ENCODE data around the gene LAG3.
A peak's percentile ranks its signal among the peaks of the same experiment; 100 is the strongest.

LAG3 gene

GRCh38 chr12:6810758-6811157, 38.4 kb downstream of the LAG3 start:
- Mint-ChIP-seq H3K4me1 (no peaks in the 10 kb centered on the region), H3K9me3 (no peaks in the 10 kb centered on the region), H3K27ac (peak overlapping the region in 1 of 3 experiments; percentile 23), H3K27me3 (ENCODE audit: low read depth) (peaks cover 4% of the 10 kb centered on the region), H3K36me3 (ENCODE audit: low read depth) (no peaks in the 10 kb centered on the region), H3K4me3 (no peak overlapping the region)
- no peak for TF ChIP-seq CTCF (IDR thresholded peaks at IDR 0.05; ENCODE audit: unreplicated experiment in 3 of 3)

- H3K27me3 Mint-ChIP-seq (ENCODE audit: low read depth), result peaks cover 5% of the 10 kb centered on the region
- no peak overlapping the region for H3K4me3 Mint-ChIP-seq
- H3K27ac Mint-ChIP-seq, result no peak overlapping the region
- TF ChIP-seq CTCF (IDR thresholded peaks at IDR 0.05; ENCODE audit: unreplicated experiment in 3 of 3), result no peak
- H3K36me3 Mint-ChIP-seq (ENCODE audit: low read depth), result no peaks in the 10 kb centered on the region
- no peaks in the 10 kb centered on the region for H3K9me3 Mint-ChIP-seq
- peaks cover 4% of the 10 kb centered on the region for H3K4me1 Mint-ChIP-seq
Measured at GRCh38 chr12:6813363-6813762, 41.0 kb downstream of the LAG3 start.

GRCh38 chr12:6816598-6816997, 44.3 kb downstream of the LAG3 start:
- no peak for TF ChIP-seq CTCF (IDR thresholded peaks at IDR 0.05; ENCODE audit: unreplicated experiment in 3 of 3)
- no peaks in the 10 kb centered on the region for H3K36me3 Mint-ChIP-seq (ENCODE audit: low read depth)

GRCh38 chr12:6817098-6817497, 44.8 kb downstream of the LAG3 start:
- H3K4me1 Mint-ChIP-seq, result peaks cover 30% of the 10 kb centered on the region
- no peak overlapping the region for H3K4me3 Mint-ChIP-seq
- H3K9me3 Mint-ChIP-seq, result no peaks in the 10 kb centered on the region

More at GRCh38 chr12:6816598-6816997, 44.3 kb downstream of the LAG3 start:
- H3K9me3 Mint-ChIP-seq, result no peaks in the 10 kb centered on the region
- H3K27ac Mint-ChIP-seq, result peak overlapping the region in 2 of 3 experiments; percentile 20 to 38
- peaks cover 30% of the 10 kb centered on the region for H3K4me1 Mint-ChIP-seq
- peaks cover 4% of the 10 kb centered on the region for H3K27me3 Mint-ChIP-seq (ENCODE audit: low read depth)
- no peak overlapping the region for H3K4me3 Mint-ChIP-seq

GRCh38 chr12:6817662-6818157, 45.4 kb downstream of the LAG3 start:
- Mint-ChIP-seq H3K36me3 (ENCODE audit: low read depth) (no peaks in the 10 kb centered on the region), H3K27me3 (ENCODE audit: low read depth) (peaks cover 4% of the 10 kb centered on the region), H3K27ac (peak overlapping the region in 2 of 3 experiments; percentile 3 to 59), H3K4me1 (peaks cover 32% of the 10 kb centered on the region), H3K4me3 (no peak overlapping the region), H3K9me3 (no peaks in the 10 kb centered on the region)
- no peak for TF ChIP-seq CTCF (IDR thresholded peaks at IDR 0.05; ENCODE audit: unreplicated experiment in 3 of 3)

More at GRCh38 chr12:6817098-6817497, 44.8 kb downstream of the LAG3 start:
- Mint-ChIP-seq H3K27me3 (ENCODE audit: low read depth) (peaks cover 4% of the 10 kb centered on the region), H3K36me3 (ENCODE audit: low read depth) (no peaks in the 10 kb centered on the region), H3K27ac (peak overlapping the region in 1 of 3 experiments; percentile 38)
- TF ChIP-seq CTCF (IDR thresholded peaks at IDR 0.05; ENCODE audit: unreplicated experiment in 3 of 3), result no peak

GRCh38 chr12:6818222-6818621, 45.9 kb downstream of the LAG3 start:
- H3K9me3 Mint-ChIP-seq, result no peaks in the 10 kb centered on the region
- H3K27me3 Mint-ChIP-seq (ENCODE audit: low read depth), result peaks cover 4% of the 10 kb centered on the region
- H3K4me3 Mint-ChIP-seq, result peak overlapping the region in 1 of 3 experiments; percentile 59
- no peak for TF ChIP-seq CTCF (IDR thresholded peaks at IDR 0.05; ENCODE audit: unreplicated experiment in 3 of 3)
- peaks cover 37% of the 10 kb centered on the region for H3K4me1 Mint-ChIP-seq
- H3K27ac Mint-ChIP-seq, result peak overlapping the region; percentile 54 to 98 (median 63)
- no peaks in the 10 kb centered on the region for H3K36me3 Mint-ChIP-seq (ENCODE audit: low read depth)
